ENCODE data around the gene GPRIN2. TPM values are rescaled to one million over a fixed set of nuclear protein-coding genes. Genes with fewer than 3 reads are reported as not detected.
"Not testable (repeated sequence)": the region's sequence is repeated elsewhere in the genome, so short reads cannot be mapped to it uniquely, and the experiment has no call there.

The GPRIN2 gene
- total and polyA plus RNA-seq, 2 of the 8 experiments (the other 6 are each of a cell fraction or from before 2014, with no cell fraction given): 14.3 to 18.6 TPM

- H3K23me2 ChIP-seq (ENCODE audit: low read depth, low read length); H3K79me1 ChIP-seq (ENCODE audit: low read depth, low read length); DNase-seq (ENCODE audit: low read depth in 1 of 2, low spot score in 2 of 2); H3K4me1 ChIP-seq (replicated peaks in 1 of 4; ENCODE audit: control insufficient read depth in 3 of 4, insufficient read depth in 4 of 4, low read length in 3 of 4); FAIRE-seq; H3K36me3 ChIP-seq (ENCODE audit: control insufficient read depth in 2 of 4, insufficient read depth in 4 of 4, low read length in 3 of 4); H2BK5ac ChIP-seq (ENCODE audit: low read depth, low read length); H2BK120ac ChIP-seq (replicated peaks; ENCODE audit: low read depth, low read length); H2BK15ac ChIP-seq (ENCODE audit: low read length); H3K18ac ChIP-seq (ENCODE audit: extremely low read depth, low read length); H3K4me3 ChIP-seq (ENCODE audit: extremely low read depth in 1 of 4, insufficient read depth in 2 of 4, low read depth in 3 of 4, low read length in 4 of 4); H3K9ac ChIP-seq (replicated peaks in 1 of 4; ENCODE audit: extremely low read depth in 1 of 4, low read depth in 3 of 4, low read length in 3 of 4); POLR2A ChIA-PET (ENCODE audit: partially characterized antibody); H2AK5ac ChIP-seq (ENCODE audit: low read depth, low read length); H3K27me3 ChIP-seq (replicated peaks in 1 of 4; ENCODE audit: control insufficient read depth in 3 of 4, extremely low read depth in 1 of 4, insufficient read depth in 3 of 4, low read length in 3 of 4); H2BK12ac ChIP-seq (ENCODE audit: low read depth, low read length); H2BK20ac ChIP-seq (ENCODE audit: low read length); H4K91ac ChIP-seq (replicated peaks; ENCODE audit: insufficient read length, low read length); H3K23ac ChIP-seq (ENCODE audit: insufficient read length); H3K9me3 ChIP-seq (ENCODE audit: insufficient read depth in 2 of 2, low read depth in 1 of 2, low read length in 1 of 2); H3K27ac ChIP-seq (ENCODE audit: low read depth, low read length); H3K4me2 ChIP-seq (ENCODE audit: insufficient read depth in 1 of 2, low read depth in 2 of 2, low read length in 2 of 2); H4K20me1 ChIP-seq (replicated peaks in 1 of 2; ENCODE audit: control insufficient read depth in 1 of 2, insufficient read depth in 2 of 2, low read length in 2 of 2); H3K14ac ChIP-seq (ENCODE audit: insufficient read length); H4K5ac ChIP-seq (ENCODE audit: insufficient read length, low read depth, low read length); H3K79me2 ChIP-seq (ENCODE audit: control insufficient read depth in 1 of 2, insufficient read depth in 2 of 2, low read length in 2 of 2); H2AFZ ChIP-seq (ENCODE audit: low read length); H4K8ac ChIP-seq (ENCODE audit: extremely low read depth, insufficient read depth, low read length); H3K56ac ChIP-seq (replicated peaks; ENCODE audit: insufficient read length, low read depth, low read length); H3K4ac ChIP-seq (replicated peaks; ENCODE audit: insufficient read length, low read depth, low read length); CTCF ChIA-PET (ENCODE audit: partially characterized antibody): not testable (repeated sequence)
- no CpG with 5 or more reads among the region's 8 CpGs for WGBS, 2 experiments (ENCODE audit: extremely low coverage in 1 of 2, insufficient coverage in 1 of 2, insufficient read length in 1 of 2, insufficient replicate concordance in 2 of 2, low coverage in 1 of 2, low lambda C conversion rate in 2 of 2, missing lambda C conversion rate in 1 of 2)
Measured at GRCh38 chr10:46591053-46591452, 34.6 kb upstream of the GPRIN2 start.

GRCh38 chr10:46589589-46589988 lies 33.1 kb upstream of the GPRIN2 start:
- H3K9ac ChIP-seq (replicated peaks in 1 of 4; ENCODE audit: extremely low read depth in 1 of 4, low read depth in 3 of 4, low read length in 3 of 4); H2BK15ac ChIP-seq (ENCODE audit: low read length); H2BK20ac ChIP-seq (ENCODE audit: low read length); H3K23me2 ChIP-seq (ENCODE audit: low read depth, low read length); H3K18ac ChIP-seq (ENCODE audit: extremely low read depth, low read length); H2BK120ac ChIP-seq (replicated peaks; ENCODE audit: low read depth, low read length); H3K56ac ChIP-seq (replicated peaks; ENCODE audit: insufficient read length, low read depth, low read length); H3K23ac ChIP-seq (ENCODE audit: insufficient read length); CTCF ChIA-PET (ENCODE audit: partially characterized antibody); H4K20me1 ChIP-seq (replicated peaks in 1 of 2; ENCODE audit: control insufficient read depth in 1 of 2, insufficient read depth in 2 of 2, low read length in 2 of 2); DNase-seq (ENCODE audit: low read depth in 1 of 2, low spot score in 2 of 2); FAIRE-seq; H3K4ac ChIP-seq (replicated peaks; ENCODE audit: insufficient read length, low read depth, low read length); H4K8ac ChIP-seq (ENCODE audit: extremely low read depth, insufficient read depth, low read length); H3K79me2 ChIP-seq (ENCODE audit: control insufficient read depth in 1 of 2, insufficient read depth in 2 of 2, low read length in 2 of 2); H4K91ac ChIP-seq (replicated peaks; ENCODE audit: insufficient read length, low read length); H2AFZ ChIP-seq (ENCODE audit: low read length); H3K79me1 ChIP-seq (ENCODE audit: low read depth, low read length); H2AK5ac ChIP-seq (ENCODE audit: low read depth, low read length); H3K4me2 ChIP-seq (ENCODE audit: insufficient read depth in 1 of 2, low read depth in 2 of 2, low read length in 2 of 2); H3K14ac ChIP-seq (ENCODE audit: insufficient read length); H3K4me1 ChIP-seq (replicated peaks in 1 of 4; ENCODE audit: control insufficient read depth in 3 of 4, insufficient read depth in 4 of 4, low read length in 3 of 4); H3K4me3 ChIP-seq (ENCODE audit: extremely low read depth in 1 of 4, insufficient read depth in 2 of 4, low read depth in 3 of 4, low read length in 4 of 4); H4K5ac ChIP-seq (ENCODE audit: insufficient read length, low read depth, low read length); H3K36me3 ChIP-seq (ENCODE audit: control insufficient read depth in 2 of 4, insufficient read depth in 4 of 4, low read length in 3 of 4); H3K27me3 ChIP-seq (replicated peaks in 1 of 4; ENCODE audit: control insufficient read depth in 3 of 4, extremely low read depth in 1 of 4, insufficient read depth in 3 of 4, low read length in 3 of 4); H3K9me3 ChIP-seq (ENCODE audit: insufficient read depth in 2 of 2, low read depth in 1 of 2, low read length in 1 of 2); H3K27ac ChIP-seq (ENCODE audit: low read depth, low read length); H2BK5ac ChIP-seq (ENCODE audit: low read depth, low read length); POLR2A ChIA-PET (ENCODE audit: partially characterized antibody); H2BK12ac ChIP-seq (ENCODE audit: low read depth, low read length): not testable (repeated sequence)
- no CpG with 5 or more reads among the region's 3 CpGs for WGBS, 2 experiments (ENCODE audit: extremely low coverage in 1 of 2, insufficient coverage in 1 of 2, insufficient read length in 1 of 2, insufficient replicate concordance in 2 of 2, low coverage in 1 of 2, low lambda C conversion rate in 2 of 2, missing lambda C conversion rate in 1 of 2)
